Stimulated activated CD4-positive, alpha-beta T cell treated with anti-CD3 and anti-CD28 coated beads, Interleukin-2, amount 100 ng/mL, for 4 hours (primary cell): ENCODE results near the gene ALDOC.

ENCODE experiments used
- DNase-seq: peaks from one replicate; pipeline ENCODE4 v3.0.0-alpha.2; 2020; ENCODE audit warnings: low read depth

ALDOC gene

DNA sequence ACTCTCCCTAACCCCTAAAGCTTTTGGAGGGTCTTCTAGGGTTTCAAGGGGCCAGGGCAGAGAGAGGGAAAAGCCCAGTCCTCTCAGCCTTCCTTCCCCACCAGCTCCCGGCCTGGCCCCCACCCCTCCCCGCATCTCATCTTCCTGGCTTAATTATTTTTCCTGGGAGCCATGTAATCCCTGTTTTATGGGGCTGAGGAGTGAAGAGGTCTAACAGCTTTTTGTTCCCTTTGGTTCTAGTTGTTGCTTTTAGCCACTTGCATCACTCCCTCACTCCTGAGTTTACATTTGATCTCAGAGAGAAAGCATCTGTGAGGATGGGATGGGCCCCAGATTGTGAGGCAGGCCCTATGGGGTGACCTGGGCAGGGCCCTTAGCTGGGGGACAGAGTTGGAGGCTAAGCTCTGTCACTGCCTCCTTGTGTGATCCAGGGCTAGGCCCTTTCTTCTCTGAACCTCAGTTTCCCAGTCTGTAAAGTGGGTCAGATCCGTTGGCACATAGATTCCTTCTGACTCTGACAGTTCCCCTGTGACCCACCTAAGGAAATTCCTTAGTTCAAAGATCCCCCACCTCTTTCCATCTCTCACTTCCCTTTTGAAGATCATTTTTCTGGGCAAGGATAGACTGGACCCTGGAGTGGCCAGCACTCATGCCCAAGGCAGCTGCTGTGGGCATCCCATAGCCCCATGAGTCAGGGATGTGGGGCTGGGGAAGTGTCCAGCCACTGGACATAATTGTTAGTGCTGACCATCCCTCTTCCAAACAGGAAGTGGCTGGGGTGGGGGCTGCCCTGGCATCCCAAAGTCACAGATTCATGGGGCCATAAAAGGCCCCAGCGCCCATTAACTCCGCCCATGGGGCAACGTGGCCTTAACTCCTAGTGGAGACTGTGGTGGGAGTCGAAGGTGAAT is 44.4 kb downstream of the ALDOC start:
- no peak for DNase-seq

DNA sequence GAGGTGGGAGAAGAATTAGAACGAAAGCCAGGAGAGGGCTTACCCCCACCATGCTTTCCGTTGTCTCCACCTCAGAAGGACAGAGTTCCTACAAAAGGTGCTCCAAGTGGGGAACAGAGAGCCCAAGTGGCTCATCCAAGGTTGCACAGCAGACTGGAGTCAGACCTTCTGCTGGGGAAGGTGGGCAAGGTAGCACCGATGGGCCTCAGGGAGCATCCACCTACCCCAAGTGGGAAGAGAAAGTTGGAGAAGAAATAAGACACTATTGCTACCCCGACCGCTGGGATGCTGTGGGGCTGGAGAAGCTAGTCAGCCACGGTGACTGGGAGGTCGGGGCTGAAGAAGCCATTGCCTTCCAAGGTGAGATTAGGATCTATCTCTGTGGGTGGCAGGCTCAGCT is 45.8 kb downstream of the ALDOC start:
- no peak for DNase-seq

DNA sequence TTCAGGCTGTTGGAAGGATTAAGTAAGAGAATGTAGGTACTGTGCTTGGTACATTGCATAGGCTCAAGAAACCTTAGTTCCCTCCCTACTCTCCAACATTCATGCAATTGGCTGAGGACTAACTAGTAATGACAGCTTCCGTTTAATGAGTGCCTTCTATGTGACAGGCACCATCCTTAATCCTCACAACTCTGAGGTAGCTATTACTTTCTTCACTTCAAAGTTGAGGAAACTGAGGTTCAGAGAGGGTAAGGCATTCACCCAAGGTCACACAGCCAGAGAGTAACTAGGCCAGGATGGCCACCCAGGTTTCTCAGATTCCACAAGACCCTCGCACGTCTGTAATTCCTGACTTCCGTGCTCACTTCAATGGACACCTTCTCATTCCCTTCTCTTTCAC is 46.4 kb downstream of the ALDOC start:
- DNase-seq, result no peak

DNA sequence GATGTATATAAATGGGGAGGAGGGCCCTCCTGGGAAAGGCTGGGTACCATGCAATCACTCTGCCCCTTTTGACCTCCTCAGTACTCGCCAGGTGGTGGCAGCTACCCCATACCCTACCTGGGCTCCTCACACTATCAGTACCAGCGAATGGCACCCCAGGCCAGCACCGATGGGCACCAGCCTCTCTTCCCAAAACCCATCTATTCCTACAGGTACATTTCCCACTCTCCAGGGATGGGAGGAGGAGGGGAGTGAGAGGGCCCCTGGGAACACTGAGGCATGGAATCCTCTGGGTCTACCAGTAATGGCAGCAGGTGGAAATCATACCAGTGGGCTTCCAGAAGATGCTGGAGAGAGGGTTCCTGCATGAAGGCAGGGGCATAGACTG is 47.7 kb downstream of the ALDOC start:
- no peak for DNase-seq

DNA sequence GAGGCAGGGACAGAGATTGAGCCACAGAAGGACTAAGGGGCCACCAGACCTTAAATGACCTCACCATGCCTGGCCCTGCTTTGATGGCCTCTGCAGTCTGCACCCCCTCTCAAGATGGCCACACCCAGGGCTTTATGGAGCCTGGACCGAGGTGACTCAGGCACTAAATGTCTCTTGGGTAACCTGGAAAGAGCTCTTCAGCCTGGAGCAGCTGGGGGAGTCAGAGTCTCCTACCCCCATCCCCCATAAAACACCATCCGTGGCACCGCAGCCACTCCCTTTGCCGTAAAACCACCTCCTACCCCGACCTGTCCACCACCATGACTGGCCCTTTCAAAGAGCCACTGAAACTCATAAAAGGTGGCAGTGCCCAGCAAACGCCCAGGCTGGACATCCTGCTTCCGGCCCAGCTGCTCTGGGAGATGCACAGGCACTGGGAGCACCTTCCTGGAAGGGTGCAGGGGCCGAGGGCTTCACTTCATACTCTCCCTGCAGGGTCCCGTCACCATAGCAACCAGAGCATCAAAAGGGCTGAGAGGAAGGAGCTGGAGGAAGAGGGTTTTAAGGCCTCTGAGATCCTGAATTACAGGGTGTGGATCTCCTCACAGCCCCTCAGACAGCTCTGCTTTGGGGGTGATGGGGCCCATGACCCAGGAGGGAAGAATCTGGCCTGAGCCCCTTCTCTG is 48.2 kb downstream of the ALDOC start:
- DNase-seq, result no peak

DNA sequence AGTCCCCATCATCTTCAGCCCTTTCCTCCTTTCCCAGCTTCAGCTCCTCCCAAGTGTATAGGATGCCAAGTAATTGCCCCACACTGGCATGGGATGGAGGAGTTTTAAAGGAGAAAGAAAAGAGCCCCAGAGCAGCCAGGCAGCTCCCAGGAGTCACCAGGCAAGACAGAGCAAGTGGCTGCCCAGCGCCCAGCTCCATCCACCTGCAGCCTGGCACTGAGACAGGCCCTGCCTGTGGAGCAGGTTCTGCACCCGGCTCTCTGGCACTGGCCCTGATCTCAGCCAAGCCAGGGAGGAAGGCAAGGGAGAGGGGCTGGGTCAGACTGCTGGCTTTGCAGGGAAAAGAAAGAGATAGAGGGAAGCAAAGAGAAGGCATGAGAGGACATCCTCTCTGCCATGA is 48.8 kb downstream of the ALDOC start:
- DNase-seq, result no peak

DNA sequence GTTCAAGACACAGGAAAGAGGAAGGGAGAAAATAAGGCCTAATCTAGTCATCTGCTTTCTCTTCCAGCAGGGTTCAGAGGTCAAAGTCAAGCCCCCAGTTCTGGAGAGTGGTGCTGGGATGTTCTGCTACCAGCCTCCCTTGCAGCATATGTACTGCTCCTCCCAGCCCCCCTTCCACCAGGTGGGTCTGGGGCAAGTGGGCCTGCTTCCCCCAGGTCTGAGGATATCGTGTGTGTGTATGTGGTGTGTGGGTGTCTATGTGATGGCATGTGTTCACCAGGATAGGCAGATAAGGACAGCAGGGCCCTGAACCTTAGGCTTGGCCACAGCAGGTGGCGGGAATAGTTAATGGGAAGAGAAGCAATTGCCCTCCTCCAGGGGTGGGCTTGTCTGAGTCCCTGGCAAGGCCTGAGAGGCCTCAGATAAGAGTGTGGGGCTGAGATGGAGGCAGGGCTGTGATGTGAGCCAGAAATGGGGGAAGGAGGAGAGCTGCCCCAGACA is 49.5 kb downstream of the ALDOC start:
- DNase-seq, result no peak

DNA sequence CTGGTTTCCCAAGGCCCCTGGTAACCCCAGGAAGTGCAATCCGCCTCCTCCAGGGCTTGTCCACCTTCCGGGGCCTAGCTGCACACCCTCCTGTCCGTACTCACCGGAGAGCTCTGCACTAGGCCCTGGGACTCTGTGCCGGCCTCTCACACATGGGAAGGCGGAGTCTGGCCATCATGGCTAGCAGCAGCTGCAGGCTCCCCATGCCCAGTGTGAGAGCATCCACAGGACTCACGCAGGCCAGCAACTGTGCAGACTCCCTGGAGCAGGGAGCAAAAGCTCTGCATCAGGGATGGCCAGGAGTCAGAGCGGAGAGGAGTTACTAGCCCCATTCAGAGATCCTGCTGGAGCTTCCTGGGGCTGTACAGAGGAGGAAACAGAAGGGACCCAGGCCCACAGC is 50.3 kb downstream of the ALDOC start:
- no peak for DNase-seq

DNA sequence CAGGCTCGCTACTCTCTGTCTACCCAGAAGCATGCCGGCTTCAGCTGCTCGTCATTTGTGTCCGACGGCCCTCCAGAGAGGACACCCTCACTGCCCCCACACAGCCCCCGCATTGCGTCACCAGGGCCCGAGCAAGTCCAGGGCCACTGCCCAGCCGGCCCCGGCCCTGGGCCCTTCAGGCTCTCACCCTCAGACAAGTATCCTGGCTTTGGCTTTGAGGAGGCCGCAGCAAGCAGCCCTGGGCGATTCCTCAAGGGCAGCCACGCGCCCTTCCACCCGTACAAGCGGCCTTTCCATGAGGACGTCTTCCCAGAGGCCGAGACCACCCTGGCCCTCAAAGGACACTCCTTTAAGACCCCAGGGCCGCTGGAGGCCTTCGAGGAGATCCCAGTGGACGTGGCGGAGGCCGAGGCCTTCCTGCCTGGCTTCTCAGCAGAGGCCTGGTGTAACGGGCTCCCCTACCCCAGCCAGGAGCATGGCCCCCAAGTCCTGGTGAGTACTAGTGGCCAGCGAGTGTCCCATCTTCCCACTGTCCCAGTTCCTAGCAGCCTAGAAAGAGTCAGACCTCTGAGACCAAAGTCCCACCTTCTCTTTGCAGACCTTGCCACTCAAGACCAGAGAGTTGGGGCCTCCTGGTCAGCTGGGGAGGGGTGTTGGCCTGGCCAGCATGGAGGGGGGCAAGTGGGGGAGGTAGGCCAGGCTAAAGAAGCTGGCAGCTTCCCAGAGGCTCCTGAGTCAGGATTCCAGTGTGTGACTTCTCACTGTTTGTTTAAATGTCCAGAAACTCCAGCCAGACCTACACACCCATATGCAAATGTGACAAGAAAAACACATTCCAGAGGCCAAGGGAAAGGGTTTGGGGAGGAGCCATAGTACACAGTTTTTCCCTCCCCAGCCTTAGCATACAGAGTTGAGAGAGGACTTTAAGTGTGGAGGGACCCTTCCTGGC is 51.9 kb downstream of the ALDOC start:
- no peak for DNase-seq

DNA sequence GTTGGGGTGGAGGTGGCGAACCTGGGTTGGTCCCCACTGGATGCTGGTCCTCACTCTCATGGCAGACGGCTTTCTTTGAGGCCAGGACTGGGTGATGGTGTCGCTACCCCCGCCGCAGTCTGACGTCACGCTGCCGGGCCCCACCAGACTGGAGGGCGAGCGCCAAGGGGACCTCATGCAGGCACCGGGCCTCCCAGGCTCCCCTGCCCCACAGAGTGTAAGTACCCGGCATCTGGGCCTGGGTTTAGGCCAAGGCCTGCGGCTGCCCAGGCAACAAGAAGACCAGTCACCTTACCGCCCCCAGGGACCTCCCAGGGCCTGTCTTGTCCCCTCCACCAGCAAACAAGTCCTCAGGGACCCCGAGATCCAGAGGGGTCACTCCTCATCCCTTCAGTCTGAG is 52.8 kb downstream of the ALDOC start:
- DNase-seq, result no peak

DNA sequence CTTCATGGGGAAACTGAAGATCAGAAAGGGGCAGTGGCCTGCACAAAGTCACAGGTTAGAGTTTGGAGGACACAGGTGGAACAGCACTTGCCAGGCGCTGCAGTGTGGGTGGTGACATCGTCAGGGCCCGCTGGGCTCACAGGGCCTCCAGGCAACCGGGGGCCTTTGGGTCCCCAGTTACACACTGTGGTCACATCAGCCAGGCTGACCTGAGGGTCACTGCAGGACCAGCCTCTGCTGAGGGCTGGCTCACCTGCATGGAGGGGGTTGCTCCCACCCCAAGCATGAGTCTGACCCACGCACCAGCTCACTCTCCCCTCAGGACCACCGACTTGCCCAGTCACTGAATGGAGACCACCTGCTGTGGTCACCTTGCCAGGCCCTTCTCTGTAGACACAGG is 53.5 kb downstream of the ALDOC start:
- DNase-seq, result no peak
